PC-9 (cell line): ENCODE measurements around the gene NXN. TPM values are rescaled to one million over a fixed set of nuclear protein-coding genes. Genes with fewer than 3 reads are reported as not detected.

Source experiments
- BruUV-seq: library from RNA; stranded (reverse); fragments of 400-500 nt; replicated peaks from 2 replicates; lab custom pipeline; 2021; lab: Mats Ljungman, UMichigan
- CTCF ChIA-PET: fragments of 300-600 bp; sonication (Branson Sonifier 250); formaldehyde crosslinking; loops from one replicate; lab custom pipeline; 2022; ENCODE audit warnings: antibody characterized with exemption; lab: Charles Lee
- POLR2A ChIA-PET: fragments of 300-600 bp; sonication (Branson Sonifier 250); formaldehyde crosslinking; loops from one replicate; lab custom pipeline; 2022; ENCODE audit warnings: antibody characterized with exemption; ENCODE audit not compliant: unreplicated experiment; lab: Charles Lee
- DNase-seq, 2 experiments: peaks; one replicate each; pipeline versions ENCODE4 v3.0.0 to v3.0.0-alpha.2; 2015 to 2022; ENCODE audit warnings: mixed read lengths in 1 of 2
- H2AFZ ChIP-seq: fragments of 200-600 bp; sonication (generic); 2 replicates; pipeline ENCODE4 v1.8.1; 2017; ENCODE audit warnings: antibody characterized with exemption
- H3F3A ChIP-seq: fragments of 200-600 bp; sonication (generic); 2 replicates; pipeline ENCODE4 v1.8.1; 2017; ENCODE audit warnings: antibody characterized with exemption, mild to moderate bottlenecking, low read depth; ENCODE audit not compliant: insufficient read depth
- H3K27ac ChIP-seq: fragments of 200-600 bp; sonication (generic); 2 replicates; pipeline ENCODE4 v1.6.1; 2016; ENCODE audit warnings: mixed run types
- H3K27me3 ChIP-seq: fragments of 200-600 bp; sonication (generic); 2 replicates; pipeline ENCODE4 v1.6.1; 2016; ENCODE audit warnings: low read depth, mixed run types; ENCODE audit not compliant: insufficient read depth
- H3K36me3 ChIP-seq: fragments of 200-600 bp; sonication (generic); 2 replicates; pipeline ENCODE4 v1.6.1; 2016; ENCODE audit warnings: low read depth, mixed run types
- H3K4me1 ChIP-seq: fragments of 200-600 bp; sonication (generic); replicated peaks from 2 replicates; pipeline ENCODE4 v1.6.1; 2016; ENCODE audit warnings: mixed run types; ENCODE audit not compliant: insufficient read depth
- H3K4me2 ChIP-seq: fragments of 200-600 bp; sonication (generic); 2 replicates; pipeline ENCODE4 v1.6.1; 2017; ENCODE audit warnings: mixed run types
- H3K4me3 ChIP-seq: fragments of 200-600 bp; sonication (generic); 2 replicates; pipeline ENCODE4 v1.6.1; 2016; ENCODE audit warnings: mixed run types
- H3K79me2 ChIP-seq: fragments of 200-600 bp; sonication (generic); 2 replicates; pipeline ENCODE4 v1.6.1; 2017; ENCODE audit warnings: low read depth, mixed run types
- H3K9me2 ChIP-seq: fragments of 200-600 bp; sonication (generic); 2 replicates; pipeline ENCODE4 v1.8.1; 2017; ENCODE audit warnings: mild to moderate bottlenecking; ENCODE audit not compliant: insufficient read depth
- H3K9me3 ChIP-seq: fragments of 200-600 bp; sonication (generic); 2 replicates; pipeline ENCODE4 v1.8.1; 2016; ENCODE audit warnings: low read depth; ENCODE audit not compliant: insufficient read depth
- H4K20me1 ChIP-seq: fragments of 200-600 bp; sonication (generic); 2 replicates; pipeline ENCODE4 v1.8.1; 2017; ENCODE audit not compliant: insufficient read depth
- CTCF ChIP-seq: fragments of 200-600 bp; sonication (generic); conservative IDR thresholded peaks from 2 replicates; pipeline ENCODE4 v1.6.1; 2017; ENCODE audit warnings: mixed run types, antibody characterized with exemption, mild to moderate bottlenecking, moderate library complexity
- EZH2 ChIP-seq: fragments of 200-600 bp; sonication (generic); IDR thresholded peaks from 2 replicates; pipeline ENCODE4 v1.8.0; 2017; ENCODE audit warnings: antibody characterized with exemption, low read depth
- intact Hi-C: fragments of 100-400 bp; cut with micrococcal nuclease; formaldehyde crosslinking; loops from one replicate; pipeline ENCODE4 v1.10.0; 2022; ENCODE audit not compliant: unreplicated experiment
- total RNA-seq: library from RNA; stranded (reverse); gene quantifications from 2 replicates; pipeline ENCODE4 v1.2.3, GENCODE V29; 2021

Gene NXN
- total RNA-seq, 1 experiment from 2014 or later = 59.8 TPM

- no peaks in the 10 kb centered on the region for H3K27me3 ChIP-seq
- POLR2A ChIA-PET = no interaction called here
- H3K4me2 ChIP-seq = no peak overlapping the region
- CTCF ChIA-PET = interaction anchor here (0.6 kb wide), 1 partner anchor 19 kb away, joined by 3 read pairs; no protein-coding TSS in a partner anchor
- H3K79me2 ChIP-seq = no peaks in the 10 kb centered on the region
- H3K4me3 ChIP-seq = no peak overlapping the region
- H3K4me1 ChIP-seq = no peaks in the 10 kb centered on the region
- no peaks in the 10 kb centered on the region for H3K9me3 ChIP-seq
- H3K27ac ChIP-seq = no peak overlapping the region
- DNase-seq = no peak
- TF ChIP-seq EZH2 (no peak), CTCF (no peak)
- no peaks in the 10 kb centered on the region for H3K36me3 ChIP-seq
- peaks cover 18% of the 10 kb centered on the region for H4K20me1 ChIP-seq
- BruUV-seq = no TSS peak
- H3K9me2 ChIP-seq = no peaks in the 10 kb centered on the region
- H3F3A ChIP-seq = no peaks in the 10 kb centered on the region
- intact Hi-C loops = no loop called here
- H2AFZ ChIP-seq = no peak overlapping the region
These were observed 78.2 kb downstream of the NXN start for GRCh38 chr17:901191-901950.

GRCh38 chr17:900336-900934 is 79.1 kb downstream of the NXN start:
- BruUV-seq = no TSS peak
- ChIA-PET CTCF (interaction anchor here (0.6 kb wide), 1 partner anchor 18 kb away, joined by 3 read pairs; no protein-coding TSS in a partner anchor), POLR2A (no interaction called here)
- no peak overlapping the region for H3K27ac ChIP-seq
- no peaks in the 10 kb centered on the region for H3K9me3 ChIP-seq
- H3K4me3 ChIP-seq = no peak overlapping the region
- H3K27me3 ChIP-seq = no peaks in the 10 kb centered on the region
- H3K4me1 ChIP-seq = no peaks in the 10 kb centered on the region
- H2AFZ ChIP-seq = no peak overlapping the region
- no peaks in the 10 kb centered on the region for H3K36me3 ChIP-seq
- H3F3A ChIP-seq = no peaks in the 10 kb centered on the region
- peaks cover 18% of the 10 kb centered on the region for H4K20me1 ChIP-seq
- no peaks in the 10 kb centered on the region for H3K79me2 ChIP-seq
- intact Hi-C loops = no loop called here
- no peaks in the 10 kb centered on the region for H3K9me2 ChIP-seq
- DNase-seq = no peak
- H3K4me2 ChIP-seq = no peak overlapping the region
- TF ChIP-seq EZH2 = no peak

GRCh38 chr17:897970-898619 is 81.5 kb downstream of the NXN start:
- peaks cover 20% of the 10 kb centered on the region for H4K20me1 ChIP-seq
- H3K79me2 ChIP-seq = no peaks in the 10 kb centered on the region
- TF ChIP-seq EZH2 (no peak), CTCF (no peak)
- no peaks in the 10 kb centered on the region for H3K36me3 ChIP-seq
- no peaks in the 10 kb centered on the region for H3K4me1 ChIP-seq
- no peak overlapping the region for H3K4me3 ChIP-seq
- DNase-seq = no peak
- no peaks in the 10 kb centered on the region for H3F3A ChIP-seq
- H3K27me3 ChIP-seq = no peaks in the 10 kb centered on the region
- H3K9me3 ChIP-seq = no peaks in the 10 kb centered on the region
- intact Hi-C loops = no loop called here
- ChIA-PET POLR2A (no interaction called here), CTCF (no interaction called here)
- BruUV-seq = no TSS peak
- no peak overlapping the region for H3K27ac ChIP-seq
- no peak overlapping the region for H3K4me2 ChIP-seq
- H2AFZ ChIP-seq = no peak overlapping the region
- no peaks in the 10 kb centered on the region for H3K9me2 ChIP-seq
